Brain pericyte (primary cell): ENCODE results near the gene CCDC154.

Experiments
- DNase-seq: peaks from one replicate; pipeline ENCODE4 v3.0.0-alpha.2; 2012; ENCODE audit warnings: low read depth, low spot score

CCDC154 gene

DNA sequence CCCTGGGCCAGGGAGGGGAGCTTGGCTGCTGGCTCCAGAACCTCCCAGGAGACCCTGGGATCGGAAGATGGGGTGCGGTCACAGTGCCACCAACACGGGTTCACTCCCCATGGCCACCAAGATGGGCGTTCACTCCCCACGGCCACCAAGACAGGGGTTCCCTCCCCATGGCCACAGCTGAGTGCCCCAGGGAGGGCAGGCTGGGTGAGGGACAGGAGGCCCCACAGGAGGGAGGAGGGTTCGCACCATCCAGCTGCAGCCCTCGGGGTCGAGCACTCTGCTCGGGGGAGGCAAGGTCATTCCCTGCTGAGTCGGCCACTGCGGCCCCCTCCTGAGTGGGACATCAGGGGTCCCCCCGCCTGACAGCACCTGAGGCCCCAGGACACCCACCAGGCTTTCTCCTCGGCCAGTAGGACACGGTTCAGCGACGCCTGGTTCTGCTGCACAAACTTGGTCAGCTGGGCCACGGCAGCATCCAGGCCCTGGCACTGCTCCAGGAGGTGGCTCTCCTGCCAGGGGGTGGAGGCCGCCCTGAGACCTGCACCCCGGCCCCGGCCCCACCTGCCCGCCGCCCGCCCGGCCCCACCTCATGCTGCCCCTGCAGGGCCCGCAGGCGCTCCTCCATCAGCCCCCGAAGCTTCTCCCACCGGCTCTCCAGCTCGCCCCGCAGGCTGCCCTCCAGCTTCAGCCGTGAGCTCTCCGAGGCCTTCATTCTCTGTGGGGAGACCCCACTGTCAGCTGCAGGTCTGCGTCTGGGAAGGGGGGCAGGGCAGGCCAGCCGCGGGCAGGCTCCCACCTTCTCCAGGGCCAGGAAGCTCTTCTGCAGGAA, 5.9 kb downstream of the CCDC154 start:
- no peak for DNase-seq

DNA sequence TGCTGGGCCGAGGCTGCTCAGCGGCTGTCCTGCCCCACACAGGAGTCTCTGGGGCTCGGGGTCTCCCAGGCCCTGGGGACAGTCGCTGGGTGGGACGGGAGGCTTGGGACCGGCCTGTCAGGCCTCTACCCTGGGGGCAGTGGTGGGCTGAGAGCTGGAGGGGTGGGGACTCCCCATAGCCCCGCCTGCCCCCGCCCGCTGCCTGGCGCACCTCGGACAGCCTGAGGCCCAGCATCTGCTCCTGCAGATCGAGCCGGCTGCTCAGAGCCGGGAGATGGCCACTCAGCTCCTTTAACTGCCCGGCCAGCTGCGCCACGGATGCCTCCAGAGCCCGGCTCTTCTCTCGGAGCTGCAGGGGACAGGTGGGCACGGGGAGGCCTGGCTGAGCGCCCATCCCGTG, 6.8 kb downstream of the CCDC154 start:
- no peak for DNase-seq

DNA sequence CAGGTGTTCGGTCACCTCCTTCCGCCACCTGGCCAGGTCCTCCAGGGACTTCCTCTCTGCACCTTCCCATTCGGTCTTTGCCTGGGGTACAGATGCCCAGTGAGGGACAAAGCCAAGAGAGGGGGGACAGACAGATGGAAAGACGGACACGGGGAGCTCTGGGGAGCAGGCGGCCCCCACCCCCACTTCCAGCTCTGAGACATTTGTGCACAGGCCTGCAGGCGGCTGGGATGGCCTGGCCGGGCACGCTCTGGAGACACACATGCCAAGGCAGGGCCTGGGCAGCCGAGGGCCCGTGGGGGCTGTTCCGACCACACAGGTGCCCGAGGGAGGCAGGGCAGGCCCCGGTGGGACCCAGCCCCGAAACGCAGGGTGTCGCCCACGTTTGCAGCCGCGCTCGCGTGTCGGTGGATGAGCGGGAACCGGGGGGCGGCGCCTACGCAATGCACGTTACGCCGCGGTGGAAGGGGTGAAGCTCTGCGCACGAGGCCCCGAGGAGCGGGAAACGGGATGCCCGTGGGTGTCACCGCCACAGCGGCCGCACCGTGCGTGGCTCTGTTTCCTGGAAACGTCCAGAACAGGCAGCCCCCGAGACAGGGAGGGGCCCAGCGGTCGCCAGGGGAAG, 7.5 kb downstream of the CCDC154 start:
- no peak for DNase-seq

DNA sequence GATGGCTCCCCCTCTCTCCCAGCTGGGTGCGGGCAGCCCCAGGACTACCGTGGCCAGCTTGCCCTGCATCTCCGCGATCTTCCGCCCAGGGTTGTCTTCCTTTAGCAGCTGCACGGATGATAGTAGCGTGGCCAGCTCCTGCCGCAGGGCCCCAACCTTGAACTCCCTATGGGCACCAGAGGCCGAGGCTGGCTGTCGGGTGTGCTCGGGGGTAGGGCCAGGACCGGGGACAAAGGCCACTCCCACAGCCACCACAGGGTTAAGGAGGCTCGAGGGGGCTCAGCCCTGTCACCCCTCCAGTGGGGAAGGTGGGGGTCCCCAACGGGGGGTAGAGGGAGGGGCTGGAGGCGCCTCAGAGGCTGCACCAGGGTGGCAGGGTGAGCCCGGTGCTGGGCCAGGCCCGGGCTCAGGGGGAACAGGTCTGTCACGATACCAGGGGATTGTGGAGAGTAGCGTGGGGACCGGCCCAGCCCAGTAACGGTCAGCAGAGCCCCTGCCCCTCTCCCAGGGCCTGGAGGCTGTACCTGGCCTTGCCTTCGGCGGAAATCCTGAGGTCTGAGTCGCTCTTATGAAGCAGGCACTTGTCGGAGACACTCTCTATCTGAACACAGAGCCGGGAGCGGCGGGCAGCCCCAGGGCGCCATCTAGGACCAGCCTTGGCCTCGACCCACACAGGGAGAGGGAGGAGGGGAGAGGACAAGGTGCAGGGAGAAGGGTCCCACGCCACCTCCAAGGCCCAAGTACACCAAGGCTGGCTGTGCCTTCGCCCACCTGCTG, 8.2 kb downstream of the CCDC154 start:
- no peak for DNase-seq

DNA sequence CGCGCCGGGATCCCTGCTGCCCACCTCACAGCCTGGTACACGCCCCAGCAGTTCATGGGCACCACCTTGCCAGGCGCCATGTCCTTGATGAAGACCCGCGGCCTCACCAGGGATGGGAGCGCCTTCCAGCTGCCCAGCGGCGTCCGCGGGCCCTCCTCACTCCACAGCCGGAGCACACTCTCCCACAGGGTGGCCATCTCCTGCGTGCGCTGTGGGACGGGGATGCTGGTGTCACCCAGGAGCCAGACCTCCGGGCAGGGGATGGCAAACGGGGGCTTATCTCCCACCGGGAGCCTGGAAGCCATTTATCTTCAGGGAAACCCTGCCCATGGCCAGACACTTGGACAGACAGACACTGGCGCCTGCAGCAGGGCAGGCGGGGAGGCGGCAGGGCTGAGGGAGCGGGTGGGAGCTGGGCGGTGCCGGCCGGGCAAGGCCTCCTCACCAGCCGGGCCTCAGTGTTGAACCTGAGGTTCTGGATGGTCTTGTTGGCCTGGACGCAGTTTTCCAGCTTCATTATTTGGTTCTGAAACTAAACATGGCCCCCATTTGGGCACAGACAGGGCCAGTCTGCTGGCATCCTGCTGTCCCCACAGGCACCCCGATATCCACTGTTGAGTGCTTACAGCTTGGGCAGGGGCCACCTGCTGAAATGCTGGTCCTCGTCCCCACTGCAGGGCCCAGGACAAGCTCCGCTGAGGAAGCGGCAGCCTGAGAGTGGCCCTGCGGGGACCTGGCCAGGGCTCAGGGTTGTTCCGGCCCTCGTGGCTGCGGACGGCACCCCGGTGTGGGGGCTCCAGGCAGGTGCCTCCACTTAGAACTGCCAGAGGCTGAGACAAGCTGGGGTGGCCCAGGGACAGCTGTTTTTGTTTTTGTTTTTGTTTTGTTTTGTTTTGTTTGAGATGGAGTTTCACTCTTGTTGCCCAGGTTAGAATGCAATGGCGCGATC, 9.4 kb downstream of the CCDC154 start:
- DNase-seq = no peak

DNA sequence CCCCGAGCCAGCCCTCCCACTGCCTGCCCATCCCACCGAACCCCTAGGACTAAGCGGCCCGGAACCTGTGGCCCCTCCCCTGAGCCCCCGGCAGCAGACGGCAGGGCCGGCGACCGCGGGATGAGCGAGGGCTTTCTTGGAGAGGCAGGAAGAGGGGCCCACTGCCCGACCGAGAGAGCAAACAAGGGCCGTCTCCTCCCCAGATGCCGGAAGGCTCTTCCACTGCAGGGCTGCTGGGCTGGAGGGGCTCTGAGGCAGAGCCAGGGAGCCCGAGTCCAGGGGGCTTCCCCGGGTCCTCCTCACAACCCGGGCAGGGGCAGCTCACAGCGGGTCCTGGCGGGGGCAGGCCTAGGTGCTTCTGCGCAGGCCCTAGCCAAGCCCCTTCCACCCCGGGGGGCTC, 10.6 kb downstream of the CCDC154 start:
- DNase-seq = no peak

DNA sequence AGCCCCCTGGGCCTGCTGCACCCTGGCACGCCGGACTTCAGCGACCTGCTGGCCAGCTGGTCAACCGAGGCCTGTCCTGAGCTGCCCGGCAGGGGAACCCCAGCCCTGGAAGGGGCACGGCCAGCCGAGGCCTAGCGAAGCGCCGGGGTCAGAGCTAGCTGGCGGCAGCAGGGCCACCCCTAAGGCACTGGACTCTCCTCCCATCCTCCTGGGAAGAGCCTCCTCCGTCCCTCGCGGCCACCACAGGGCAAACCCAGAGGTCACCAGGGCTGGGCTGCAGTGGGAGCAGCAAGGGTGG, 11.1 kb downstream of the CCDC154 start:
- no peak for DNase-seq

DNA sequence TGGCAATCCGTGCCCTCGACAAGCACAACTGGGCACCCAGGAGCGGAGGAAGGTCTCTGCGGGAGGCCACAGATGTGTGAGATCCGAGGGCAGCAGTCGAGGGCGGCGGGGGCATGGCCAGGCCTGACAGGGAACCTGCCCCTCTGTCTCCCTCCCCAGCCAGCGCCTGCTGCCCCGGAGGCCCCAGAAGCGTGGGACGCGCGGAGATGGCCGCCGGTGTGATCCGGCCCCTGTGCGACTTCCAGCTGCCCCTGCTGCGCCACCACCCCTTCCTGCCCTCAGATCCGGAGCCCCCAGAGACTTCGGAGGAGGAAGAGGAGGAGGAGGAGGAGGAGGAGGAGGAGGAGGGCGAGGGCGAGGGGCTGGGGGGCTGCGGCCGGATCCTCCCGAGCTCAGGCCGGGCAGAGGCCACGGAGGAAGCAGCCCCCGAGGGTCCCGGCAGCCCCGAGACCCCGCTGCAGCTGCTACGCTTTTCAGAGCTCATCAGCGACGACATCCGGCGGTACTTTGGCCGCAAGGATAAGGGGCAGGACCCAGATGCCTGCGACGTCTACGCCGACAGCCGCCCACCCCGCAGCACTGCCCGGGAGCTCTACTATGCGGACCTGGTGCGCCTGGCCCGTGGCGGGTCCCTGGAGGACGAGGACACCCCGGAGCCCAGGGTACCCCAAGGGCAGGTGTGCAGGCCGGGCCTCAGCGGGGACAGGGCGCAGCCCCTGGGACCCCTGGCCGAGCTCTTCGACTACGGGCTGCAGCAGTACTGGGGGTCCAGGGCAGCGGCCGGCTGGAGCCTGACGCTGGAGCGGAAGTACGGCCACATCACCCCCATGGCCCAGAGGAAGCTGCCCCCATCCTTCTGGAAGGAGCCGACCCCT, 11.7 kb downstream of the CCDC154 start:
- DNase-seq = no peak

DNA sequence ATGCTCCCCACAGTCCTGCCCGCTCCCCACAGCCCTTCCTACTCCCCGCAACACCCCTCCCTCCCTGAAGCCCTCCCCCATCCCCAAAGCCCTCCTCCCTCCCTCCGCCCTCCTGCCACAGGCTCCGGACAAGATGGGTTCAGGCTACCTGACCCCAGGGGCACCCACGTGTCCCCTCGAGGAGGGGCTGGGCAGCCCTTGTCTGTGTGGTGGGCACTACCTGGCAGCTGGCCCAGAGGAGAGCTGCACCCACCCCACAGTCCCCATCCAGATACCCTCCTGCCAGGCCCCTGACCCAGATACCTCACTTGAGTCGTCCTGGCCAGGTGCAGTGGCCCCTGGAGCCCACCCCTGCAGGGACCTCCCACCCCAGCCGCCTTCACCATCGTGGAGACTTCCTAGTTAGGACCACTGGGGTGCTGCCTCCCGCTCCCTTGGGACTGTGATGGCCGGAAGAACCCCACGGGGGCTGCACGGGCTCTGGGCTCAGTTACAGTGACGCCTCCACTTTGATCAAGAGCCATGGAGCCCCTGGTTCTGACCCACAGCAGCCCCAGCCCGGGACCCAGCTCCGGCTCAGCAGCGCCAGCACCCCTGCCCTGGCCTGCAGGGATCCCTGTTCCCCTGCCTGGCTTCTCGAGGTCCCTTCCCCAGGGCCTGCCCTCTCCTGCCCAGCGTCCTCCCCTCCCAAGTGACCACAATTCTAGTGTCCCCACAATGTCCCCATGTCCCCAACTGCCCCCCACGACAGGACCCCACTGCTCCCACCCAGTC, 12.7 kb downstream of the CCDC154 start:
- DNase-seq = no peak

DNA sequence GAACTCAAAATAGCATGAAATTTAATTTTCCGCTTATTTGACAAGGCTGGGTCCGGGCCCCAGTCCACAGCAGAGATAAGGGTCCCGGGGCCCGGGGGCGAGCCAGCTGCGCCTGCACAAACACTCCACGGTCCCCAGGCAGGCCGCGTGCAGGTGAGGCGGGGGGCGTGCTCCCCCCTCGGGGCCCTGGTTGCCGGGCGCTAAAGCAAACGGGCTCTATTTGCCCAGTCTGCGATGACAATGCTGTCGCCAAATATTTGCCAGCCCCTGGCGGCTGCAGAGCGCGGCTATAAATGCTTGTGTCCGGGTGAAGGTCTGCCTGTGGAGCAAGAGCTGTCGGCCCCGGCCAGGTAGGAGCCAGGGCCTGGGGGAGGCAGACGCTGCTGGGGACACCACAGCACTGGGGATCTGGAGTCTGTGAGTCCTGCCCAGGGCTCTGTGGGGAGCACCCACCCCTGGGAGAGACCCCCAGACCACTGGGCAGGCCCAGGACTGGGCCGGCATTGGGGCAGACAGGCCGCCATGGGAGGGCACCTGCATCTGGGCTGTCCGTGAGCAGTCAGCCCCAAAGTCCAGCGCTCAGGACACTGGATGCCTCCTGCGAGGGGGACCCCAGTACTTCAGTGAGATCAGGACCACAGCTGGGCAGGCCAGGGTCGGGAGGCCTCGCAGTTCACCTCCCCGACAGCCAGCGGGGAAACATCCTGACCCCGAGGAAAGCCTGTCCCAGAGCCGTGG, 13.4 kb downstream of the CCDC154 start, which contains the start of gene PERCC1:
Gene PERCC1, plus strand, starts transcription at position 320 of the 738 bp plus-strand sequence. CDS start 1,516 bp downstream, outside the sequence.
- no peak for DNase-seq

DNA sequence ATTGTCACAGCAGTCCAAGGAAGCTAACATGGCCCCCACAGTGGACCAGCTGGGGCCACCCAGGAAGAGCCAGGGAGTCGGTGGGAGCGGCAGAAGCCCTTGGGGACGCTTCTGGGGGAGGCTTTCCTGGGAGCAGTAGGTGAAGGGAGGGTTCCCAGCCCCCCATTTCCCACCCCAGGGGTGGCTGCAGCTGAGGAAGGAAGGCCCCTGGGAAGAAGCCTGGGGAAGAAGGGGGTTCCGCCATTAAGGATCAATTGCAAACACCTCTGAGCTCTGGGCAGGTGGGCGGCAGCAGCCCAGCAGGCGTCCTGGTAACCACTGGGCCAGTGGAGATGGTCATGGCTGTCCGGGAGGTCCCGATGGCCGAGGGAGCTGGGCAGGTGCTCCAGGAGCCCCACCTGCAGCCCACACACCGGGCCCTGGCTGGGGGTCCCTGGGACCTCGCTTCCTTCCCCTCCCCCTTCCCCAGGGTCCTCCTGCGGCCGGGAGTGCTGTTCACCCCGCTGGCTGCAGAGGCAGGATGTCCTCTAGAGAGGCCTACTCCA, 14.1 kb downstream of the CCDC154 start:
- DNase-seq = no peak

DNA sequence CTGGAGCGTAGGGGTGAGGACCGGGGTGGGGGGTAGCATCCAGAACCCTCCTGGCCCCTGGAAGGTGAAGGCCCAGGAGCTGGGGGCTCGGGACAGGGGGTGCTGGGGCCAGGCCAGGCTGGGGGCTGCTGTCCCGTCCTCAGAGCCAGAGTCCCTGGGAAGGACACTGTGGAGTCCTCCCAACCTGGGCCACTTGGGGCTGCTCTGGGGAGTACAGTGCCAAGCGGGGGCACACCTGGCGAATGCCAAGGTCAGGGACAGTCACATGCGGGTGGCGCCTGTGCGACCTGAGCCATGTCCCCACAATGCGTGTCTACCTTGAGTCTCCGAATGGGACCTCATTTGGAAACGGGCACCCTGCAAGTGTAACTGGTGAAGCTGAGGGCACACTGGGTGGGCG, 14.7 kb downstream of the CCDC154 start:
- no peak for DNase-seq

DNA sequence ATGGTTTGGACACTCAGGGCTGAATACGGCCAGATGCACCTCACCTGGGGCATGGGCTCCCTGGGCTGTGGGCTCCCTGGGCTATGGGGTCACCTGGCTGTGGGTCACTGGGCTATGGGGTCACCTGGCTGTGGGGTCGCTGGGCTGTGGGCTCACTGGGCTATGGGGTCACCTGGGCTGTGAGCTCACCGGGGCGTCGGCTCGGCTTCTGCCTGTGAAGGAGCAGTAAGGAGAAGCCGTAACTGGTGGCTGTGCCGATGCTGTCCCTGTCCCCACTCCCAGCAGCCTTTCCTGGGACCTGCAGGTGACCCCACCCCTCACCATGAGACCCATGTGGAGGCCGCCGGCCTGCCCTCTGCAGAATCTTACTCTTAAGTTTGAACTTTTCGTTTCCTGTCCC, 15.3 kb downstream of the CCDC154 start:
- DNase-seq = no peak

DNA sequence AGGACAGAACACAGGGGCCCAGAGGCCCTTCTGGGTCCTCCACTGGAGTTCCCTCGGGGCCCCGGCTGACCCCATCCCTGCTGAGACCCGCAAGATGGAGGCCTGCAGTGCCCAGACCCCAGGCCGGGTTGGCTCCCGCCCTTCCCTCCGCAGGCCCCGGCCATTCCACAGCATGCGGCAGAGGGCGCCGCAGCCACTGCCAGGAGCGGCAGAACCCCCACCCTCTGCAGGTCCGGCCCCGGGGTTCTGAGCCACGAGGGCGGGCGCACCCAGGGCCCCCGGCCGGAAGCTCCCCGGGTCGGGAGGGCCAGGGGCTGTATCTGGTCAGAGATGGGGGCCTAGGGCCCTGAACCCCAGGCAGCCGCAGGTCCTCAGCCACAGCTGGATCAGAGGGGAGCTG, 15.8 kb downstream of the CCDC154 start:
- DNase-seq = no peak

DNA sequence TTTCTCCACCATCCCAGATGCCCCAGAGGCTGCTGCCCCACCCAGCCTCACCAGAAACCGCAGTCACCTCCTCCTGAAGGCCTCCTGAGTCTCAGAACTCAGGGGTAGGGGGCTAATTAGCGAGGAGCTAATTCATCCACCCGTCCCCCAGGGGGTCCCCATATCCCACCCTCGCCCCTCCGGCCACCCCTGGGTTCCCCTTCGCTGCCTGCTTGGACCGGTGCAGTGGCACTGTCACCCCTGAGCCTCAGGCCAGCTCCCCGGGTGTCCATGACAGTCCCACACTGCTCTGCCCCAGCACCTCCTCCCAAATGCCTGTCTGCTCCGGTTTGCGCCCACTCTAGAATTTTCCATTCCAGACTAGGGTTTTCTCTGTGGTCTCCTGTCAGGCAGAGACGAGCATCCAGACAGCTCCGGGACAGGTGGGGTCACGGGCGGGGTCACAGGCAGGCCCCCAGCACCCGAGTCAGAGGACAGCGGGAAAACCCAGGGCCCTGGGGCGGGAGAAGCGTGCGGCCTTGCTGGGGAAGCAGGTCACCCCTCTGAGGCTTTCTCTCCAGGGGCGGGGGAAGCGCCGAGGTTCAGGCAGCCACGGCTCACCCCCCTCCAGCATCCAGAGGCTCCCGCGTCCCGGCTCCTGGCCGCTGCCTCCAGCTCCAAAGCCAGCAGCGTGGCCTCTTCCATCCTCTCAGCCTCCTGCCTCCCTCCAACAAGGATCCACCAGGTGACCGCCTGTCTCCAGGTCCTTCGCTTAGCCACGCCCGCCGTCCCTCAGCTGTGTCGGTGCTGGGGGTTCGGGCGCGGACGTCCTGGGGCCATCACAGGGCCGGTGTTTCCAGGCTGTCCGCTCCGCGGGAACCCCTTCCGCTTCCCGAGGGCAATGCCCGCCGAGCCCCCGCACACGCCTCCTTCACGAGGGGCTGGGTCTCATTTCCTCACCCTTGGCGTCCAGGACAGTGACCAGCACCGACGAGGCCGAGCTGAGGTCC, 16.6 kb downstream of the CCDC154 start:
- no peak for DNase-seq

DNA sequence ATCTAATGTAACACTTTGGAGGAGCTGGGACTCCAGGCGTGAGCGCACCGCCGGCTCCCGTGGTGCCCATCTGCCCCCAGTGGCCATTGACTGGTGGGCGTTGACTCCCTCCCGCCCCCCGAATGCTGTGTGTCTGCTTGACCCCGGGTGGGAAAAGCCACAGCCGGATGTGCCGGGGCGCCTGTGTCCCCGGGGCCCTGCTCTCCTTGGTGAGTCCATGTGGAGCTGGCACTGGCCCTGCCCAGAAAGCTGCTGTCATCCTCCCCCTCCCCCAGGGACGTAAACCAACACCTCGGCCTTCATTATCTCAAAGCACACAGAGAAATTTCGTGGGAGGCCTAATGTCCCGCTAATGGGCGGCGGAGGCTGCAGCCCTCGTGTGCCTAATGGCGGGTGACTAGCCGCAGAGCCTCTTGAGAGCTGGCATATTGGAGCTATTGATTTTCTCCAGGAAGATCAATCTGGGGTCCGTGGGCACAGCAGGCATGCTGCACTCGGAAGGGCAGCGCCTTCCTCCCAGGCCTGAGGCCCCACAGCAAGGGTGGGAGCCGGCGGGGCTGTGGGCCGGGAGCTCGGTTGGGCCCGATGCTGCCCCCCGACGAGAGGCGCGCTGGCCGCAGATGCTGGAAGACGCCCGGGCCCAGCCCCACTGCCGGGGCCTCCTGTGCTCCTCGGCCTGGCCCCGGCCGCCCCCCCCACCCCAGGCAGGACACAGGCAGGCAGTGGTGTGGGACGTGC, 17.5 kb downstream of the CCDC154 start:
- DNase-seq = no peak
